NK-92 (cell line): ENCODE measurements around the gene PXDN.
"Not testable (repeated sequence)": the region's sequence is repeated elsewhere in the genome, so short reads cannot be mapped to it uniquely, and the experiment has no call there.

Experiments
- DNase-seq: peaks from one replicate; lab custom pipeline; 2025; ENCODE audit not compliant: unreplicated experiment; lab: John Stamatoyannopoulos, UW

Gene PXDN

DNA sequence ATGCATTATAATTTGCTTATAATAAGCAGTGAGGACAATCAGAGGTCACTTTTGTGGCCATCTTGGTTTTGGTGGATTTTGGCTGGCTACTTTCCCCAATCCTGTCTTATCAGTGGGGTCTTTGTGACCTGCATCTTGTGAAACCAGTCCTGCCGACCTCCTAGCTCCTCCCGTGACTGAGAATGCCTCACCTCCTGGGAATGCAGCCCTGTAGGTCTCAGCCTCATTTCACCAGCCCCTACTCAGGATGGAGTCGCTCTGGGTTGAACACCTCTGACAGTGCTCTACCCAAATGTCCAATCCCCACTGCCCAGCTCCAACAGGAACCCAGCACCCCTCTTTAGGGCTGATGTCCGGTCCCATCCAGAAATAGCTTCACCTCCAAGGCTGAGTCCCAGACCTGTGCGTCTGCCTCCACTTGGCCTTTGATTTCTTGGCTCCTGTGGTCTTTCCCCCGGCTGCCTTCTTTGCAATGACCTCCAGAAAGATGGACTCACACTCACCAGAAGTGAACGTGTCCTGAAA, 31.3 kb upstream of the PXDN start:
- no peak for DNase-seq

DNA sequence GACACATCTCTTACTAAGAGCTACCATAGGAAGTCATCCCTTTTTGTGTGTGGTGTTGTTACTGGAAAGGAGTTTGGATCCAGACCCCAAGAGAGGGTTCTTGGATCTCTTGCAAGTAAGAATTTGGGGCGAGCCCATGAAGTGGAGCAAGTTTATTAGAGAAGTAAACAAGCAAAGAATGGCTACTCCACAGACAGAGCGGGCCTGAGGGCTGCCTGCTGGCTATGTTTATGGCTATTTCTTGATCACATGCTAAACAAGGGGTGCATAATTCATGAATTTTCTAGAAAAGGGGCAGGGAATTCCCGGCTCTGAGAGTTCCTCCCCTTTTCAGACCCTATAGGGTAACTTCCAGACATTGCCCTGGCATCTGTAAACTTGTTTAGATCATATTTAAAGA, 30.6 kb upstream of the PXDN start:
- DNase-seq: no peak

DNA sequence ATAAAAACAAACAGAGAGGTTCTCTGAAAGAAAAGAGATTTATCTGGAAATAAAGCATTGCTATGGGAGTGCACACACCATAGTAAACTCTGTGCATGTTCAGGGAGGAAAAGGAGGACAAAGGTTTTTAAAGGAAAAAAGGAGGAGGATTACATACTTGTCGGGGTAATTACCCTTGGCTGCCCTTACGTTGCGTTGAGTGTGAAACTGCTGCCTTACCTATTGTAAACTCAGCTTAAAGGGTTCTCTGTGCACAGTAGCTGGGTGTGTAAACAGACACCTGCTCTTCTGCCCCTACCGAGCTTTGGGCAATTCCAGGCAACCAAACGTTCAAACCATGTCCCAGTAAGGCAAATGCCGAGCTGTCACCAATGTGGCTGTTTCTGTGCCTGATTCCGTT, 29.6 kb upstream of the PXDN start:
- no peak for DNase-seq

DNA sequence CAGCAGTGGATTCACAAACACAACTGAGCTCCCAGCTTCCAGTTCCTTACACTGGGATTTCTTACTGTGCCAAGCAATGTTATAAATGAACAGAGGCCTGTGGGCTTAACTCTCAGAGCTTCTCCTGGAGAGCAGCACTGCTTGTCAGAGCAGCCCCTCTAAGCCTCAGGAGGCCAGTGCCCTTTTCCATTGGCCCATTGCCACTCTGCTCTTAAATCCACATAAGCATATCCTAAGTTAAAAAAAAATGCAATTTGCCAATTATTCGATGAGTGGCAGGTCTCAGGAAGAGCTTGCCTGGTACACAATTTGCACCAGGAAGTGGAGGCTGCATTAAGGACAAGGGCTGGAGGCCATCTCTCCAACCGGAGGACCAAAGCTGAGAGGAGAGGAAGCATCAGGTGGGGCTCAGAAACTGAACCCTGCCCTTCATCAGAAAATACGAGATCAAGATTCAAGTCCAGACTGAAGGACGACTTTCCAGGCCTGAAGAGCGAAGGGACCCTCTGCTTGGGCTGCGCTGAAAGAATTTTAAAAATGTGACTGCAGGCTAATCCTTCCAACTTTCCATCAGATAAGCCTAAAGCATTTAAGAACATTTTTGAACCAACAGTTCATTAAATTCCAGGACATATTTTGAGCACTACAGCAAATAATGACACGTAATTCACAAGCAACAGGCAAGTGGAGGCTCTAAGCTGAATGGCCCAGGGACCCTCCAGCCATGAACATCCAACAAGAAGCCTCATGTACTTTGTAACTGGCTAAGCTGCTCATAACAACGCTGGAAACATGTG, 28.4 kb upstream of the PXDN start:
- DNase-seq: no peak

DNA sequence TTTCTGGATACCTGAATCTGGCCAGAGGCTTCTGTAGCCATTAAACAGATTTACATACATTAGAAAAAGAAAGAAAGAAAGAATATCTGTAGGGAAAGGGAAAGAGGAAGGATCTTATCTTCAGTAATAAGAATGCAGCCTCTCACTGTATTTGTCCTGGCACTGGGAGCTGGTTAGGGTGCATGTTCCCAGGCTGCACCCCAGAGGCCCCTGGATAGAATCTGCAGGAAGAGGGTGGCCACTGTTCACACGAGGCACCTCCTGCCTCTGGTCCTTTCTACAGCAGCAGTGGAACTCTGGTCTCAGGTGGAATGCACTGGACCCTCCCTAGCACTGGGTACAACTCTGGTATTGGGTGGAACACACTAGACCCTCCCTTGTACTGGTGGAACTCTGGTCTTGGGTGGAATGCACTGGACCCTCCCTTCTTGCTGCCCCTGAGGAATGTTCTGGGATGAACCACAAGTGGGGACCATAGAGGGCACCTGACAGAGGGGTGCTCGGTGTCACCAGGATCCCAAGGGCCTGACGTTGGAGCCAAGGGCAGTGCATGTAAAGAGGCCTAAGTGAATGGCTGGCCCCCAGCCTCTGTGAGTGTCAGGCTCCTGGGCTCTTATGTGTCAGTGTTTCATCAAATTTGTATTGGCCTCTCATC, 27.4 kb upstream of the PXDN start:
- DNase-seq: no peak

DNA sequence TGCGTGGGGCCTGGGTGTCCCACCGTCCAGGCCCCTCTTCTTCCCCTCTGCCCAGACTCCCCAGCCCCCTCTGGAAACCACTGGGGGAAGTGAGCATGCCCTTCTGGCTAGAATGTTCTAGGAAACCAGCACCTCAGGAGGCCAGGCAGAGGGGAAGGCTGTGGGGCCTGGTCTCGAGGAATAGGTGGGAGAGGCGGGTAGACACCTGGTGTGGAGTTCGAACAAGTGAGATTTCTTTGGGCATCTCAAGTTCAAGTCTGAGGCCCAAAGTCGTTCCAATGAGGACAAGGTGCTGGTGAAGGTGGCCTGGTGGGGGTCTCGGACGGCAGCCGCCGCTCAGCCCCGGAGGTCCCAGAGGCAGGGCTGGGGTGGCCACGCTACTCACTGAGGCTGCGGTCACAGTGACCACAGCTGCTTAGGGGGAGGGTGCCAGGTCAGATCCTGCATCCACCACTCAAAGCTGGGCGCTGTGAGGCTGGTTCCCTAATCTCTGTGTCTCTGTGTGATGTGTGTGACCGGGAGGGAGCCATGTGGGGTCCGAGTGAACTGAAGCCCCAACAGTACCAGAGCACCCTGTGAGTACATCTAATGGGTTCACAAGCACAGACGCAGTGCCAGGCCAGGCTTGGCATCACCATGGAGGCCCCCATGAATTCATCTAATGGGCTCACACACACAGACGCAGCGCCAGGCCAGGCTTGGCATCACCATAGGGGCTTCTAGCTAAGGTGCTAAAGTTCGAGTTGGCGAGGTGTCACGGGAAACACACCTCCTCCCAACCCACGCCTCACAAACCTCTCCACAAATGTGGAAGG, 26.5 kb upstream of the PXDN start:
- DNase-seq: no peak

DNA sequence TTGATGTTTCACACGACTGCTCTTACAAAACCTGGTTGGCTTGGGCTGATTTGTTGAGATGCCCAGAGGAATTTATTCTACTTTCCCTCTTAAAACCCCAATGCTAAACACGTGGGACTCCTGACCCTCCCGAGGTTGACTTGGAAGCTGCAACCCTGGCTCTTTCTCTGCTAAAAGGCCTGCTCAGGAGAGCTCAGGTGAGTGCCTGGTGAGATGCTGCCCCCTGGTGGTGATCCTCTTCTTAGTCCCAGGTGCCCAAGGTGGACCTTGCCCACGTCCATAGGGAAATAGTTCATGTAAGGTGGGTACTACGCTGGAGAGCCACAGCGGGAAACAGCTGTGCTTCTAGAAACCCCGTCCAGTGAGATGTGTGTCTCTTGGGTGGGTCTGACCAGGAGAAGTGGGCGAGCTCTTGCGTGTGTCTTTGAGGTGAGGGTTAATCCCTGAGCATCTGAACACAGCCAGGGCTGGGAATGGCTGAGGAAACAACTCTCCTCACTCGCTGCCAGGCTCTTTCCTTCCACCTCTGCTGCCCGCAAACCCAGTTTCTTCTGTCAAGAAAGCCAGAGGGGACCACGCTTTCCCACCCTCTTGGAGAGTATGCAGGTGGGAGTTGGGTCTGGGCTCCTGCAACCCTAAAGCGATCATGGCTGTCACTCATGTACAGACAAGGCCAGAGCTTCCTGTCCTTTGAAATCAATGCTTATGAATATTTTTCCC, 25.5 kb upstream of the PXDN start:
- DNase-seq: no peak

DNA sequence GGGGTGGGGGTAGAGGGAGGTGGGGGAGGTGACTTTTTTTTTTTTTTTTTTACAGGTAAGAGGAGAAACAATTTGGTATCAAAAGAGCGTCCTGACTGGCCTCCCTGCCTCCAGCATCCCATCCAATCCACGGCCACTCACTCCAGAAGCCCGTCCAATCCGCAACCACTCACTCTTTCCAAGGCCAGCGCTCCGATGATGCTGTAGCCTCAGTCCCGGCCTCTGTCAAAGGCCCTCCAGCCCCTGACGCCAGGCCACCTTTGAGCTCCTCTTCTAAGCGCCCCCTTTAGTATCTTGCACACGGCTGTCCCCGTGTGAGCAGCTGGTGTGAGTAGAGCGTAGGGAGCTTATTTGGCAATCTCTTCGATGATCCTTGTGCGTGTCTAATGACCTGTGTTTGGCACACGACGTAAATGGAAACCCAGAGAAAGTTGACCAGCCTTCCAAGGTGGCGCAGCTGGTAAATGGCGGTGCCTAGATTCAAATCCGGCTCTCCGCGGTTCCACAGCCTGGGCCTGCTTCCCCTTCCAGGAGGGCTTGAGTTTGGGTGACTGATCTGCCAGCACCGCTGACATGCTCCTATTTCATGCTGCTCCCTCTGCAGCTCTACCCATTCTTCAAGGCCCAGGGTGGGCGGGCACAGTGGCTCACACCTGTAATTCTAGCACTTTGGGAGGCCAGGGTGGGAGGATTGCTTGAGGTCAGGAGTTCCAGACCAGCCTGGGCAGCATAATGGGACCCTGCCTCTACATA, 23.8 kb upstream of the PXDN start:
- no peak for DNase-seq

DNA sequence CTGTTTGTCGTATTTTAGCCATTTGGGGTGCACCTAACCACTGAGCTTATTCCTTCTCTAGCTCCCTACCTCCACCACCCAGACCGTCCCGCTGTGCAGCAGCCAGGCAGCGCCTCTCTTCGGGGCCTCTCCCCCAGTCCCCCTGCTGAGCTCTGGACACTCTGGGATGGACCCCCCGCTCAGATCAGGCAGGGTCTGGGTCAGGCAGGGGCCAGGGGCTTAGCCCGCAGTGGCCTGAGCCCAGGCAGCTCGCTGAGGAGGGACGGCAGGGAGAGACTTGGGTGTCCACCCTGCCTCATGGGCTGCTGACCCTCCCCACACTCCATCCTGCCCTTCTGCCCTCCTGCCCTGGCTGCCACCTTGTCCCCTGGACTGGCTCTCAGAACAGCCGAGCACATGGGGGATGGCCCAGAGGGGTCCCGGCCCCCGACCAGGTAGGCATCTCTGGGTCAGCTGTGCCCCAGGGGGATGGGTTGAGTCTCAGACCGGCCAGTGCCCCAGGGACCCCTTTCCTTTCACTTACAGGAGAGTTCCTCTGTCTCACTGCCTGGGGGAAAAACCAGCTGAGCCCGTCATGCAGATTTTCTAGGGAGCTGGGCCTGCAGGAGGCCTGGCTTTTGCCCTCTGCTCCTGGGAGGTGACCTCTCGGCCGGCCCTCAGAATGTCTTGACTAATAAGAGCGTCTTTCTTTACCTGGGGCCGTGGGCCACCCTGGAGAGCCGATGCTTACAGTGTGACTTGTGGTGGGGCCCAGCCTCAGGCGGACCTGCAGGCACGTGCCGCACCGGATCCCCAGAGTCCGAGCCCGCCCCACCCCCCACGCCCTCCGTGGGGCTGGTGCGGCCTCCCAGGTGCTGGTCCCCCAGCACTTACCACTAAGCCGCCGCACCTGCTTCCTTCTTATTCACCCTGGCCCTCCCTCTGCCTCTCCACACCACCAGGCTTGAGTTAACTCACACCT, 22.8 kb upstream of the PXDN start:
- DNase-seq: no peak

DNA sequence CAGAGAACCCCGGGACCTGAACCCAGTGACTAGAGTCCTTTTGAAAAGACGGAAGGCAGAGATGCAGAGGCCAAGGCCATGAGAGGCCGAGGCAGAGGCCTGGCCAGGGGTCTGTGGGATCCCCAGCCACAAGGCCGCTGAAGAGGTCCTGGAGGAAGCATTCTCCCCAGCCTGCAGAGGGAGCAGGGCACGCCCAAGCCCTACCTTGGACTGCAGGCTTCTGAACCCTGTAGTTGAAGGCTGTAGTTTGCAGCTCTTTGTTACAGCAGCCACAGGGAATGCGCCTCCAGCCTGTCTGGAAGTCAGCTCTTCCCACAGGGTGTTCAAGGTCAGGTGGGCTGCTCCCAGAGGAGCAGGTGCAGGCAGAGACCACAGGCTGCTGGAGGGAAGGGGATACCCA, 22.1 kb upstream of the PXDN start:
- DNase-seq: no peak

DNA sequence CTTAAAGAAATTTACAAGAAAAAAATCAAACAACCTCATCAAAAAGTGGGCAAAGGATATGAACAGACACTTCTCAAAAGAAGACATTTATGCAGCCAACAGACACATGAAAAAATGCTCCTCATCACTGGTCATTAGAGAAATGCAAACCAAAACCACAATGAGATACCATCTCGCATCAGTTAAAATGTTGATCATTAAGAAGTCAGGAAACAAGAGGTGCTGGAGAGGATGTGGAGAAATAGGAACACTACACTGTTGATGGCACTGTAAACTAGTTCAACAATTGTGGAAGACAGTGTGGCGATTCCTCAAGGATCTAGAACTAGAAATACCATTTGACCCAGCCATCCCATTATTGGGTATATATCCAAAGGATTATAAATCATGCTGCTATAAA, 20.9 kb upstream of the PXDN start:
- DNase-seq: not testable (repeated sequence)

DNA sequence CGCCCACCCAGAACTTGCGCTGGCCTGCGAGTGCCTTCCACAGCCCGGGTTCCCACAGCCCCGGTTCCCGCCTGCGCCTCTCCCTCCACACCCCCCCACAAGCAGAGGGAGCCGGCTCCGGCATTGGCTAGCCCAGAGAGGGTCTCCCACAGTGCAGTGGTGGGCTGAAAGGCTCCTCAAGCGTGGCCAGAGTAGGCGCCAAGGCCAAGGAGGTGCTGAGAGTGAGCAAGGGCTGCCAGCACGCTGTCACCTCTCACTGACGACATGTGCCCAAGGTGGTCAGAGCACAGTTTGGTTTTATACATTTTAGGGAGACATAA, 15.3 kb upstream of the PXDN start:
- DNase-seq: no peak

DNA sequence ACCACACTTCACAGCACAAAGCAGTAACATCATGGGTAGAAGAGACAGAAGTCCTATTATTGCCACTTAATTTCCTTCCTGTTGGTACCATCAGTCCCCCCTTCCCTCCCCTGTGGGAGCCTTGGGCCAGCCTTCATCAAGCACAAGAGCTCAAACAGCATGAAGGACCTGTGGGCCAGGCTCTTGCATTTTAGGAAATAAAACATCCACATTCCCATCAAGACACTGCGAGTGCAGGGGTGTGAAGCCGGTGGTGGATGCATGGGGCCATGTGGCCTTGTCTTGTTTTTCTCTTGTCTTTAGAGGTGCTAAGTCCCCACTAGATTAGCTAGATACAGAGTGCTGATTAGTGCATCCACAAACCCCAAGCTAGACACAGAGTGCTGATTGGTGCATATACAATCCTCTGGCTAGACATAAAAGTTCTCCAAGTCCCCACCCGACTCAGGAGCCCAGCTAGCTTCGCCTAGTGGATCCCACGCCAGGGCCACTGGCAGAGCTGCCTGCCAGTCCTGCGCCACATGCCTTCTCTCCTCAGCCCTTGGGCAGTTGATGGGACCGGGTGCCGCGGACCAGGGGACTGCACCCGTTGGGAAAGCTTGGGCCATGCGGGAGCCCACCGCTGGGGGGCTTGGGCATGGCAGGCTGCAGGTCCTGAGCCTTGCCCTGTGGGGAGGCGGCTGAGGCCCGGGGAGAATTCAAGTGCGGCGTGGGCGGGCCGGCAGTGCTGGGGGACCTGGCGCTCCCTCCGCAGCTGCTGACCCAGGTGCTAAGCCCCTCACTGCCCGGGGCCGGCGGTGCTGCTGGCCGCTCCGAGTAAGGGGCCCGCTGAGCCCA, 14.7 kb upstream of the PXDN start:
- peak; percentile 3 for DNase-seq

DNA sequence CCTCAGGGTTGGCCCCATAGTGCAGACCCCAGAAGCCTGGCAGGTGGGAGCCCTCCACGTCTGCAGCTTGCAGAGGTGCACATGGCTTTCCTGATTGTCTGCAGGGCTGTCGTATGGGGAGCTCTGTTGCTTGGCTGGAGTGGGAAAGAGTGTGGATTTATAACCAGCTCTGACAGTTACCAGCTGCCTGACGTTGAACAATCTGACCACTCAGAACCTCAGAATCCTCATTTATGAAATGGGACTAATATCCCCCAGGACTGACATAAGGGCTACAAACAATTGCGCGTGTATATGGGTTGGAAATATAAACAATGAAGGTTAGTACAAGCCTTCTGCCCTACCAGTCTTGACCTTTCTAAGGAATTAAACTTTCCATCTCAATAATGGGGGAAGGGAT, 13.9 kb upstream of the PXDN start:
- DNase-seq: no peak

DNA sequence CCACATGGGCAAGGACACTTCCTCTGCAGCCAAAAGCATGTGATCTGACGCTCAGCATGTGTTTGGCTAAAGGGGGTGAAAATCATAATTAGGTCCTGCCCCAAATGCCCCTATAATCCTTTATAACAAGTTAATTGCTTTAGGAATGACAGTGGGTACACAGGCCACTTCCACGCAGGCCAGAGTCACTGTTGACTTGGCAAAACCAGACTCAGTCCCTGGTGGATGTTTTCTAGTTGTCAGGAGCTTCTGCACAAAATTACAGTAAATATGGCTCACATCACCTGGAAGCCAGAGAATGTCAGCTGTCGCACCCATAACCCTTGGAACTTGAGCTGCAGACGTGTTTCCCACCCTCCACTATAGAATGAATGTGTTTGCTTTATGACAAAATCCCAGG, 13.3 kb upstream of the PXDN start:
- DNase-seq: no peak

DNA sequence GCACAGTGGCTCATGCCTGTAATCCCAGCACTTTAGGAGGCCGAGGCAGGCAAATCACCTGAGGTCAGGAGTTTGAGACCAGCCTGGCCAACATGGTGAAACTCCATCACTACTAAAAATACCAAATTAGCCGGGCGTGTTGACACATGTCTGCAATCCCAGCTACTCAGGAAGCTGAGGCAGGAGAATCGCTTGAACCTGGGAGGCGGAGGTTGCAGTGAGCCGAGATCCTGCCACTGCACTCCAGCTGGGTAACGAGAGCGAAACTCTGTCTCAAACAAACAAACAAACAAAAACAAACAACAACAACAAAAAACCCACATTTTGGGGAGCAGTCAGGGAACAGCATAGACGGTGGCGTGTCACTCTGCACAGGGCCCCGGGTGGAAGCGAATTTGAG, 12.8 kb upstream of the PXDN start:
- not testable (repeated sequence) for DNase-seq

DNA sequence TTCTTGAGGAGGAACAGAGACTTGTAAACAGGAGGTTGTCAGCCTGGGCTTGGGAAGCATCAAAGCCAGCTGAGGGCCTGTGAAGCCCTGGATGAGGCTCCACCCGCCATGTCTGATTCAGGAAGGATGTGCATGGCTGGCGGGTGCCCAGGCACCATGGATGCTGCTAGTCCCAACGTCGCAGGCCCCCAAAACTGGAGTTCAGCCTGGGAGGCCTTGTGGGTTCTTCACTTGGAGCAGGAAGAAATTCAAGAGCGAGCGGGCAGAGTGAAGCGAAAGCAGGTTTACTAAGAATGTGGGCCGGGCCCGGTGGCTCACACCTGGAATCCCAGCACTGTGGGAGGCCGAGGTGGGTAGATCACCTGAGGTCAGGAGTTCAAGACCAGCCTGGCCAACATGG, 12.1 kb upstream of the PXDN start:
- DNase-seq: no peak

DNA sequence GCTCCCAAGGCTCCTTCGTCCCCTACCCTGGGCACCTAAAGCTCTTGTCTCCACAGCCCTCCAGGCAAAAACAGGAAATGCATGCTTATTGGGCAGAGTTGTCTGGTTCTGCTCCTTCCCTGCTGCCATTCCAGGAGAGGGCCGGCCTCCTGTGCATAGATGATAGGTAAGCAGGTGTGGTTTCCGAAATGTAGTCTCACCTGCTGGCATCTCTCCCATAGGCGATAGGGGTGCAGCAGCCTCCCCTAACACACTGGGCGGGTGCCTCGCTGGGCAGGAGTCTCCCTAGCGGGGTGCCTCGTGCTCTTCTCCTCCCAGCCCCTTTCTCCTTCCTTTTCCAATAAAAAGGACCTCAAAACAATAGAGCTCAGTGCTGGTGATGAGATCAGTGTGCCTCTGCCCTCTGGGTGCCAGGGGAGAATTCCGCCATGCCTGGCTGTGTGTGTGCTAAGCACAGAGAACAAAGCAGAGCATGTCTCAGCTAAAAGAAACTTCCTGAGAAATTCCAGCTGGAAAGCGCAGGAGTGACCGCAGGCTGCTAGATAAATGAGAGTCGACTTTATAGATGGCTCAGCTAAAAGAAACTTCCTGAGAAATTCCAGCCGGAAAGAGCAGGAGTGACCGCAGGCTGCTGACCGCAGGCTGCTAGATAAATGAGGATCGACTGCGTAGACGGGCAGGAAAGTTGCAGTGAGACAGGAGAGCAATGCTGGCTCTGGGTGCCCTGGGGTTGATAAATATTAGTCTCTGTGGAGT, 11.3 kb upstream of the PXDN start:
- DNase-seq: no peak
